GM19240 (cell line): ENCODE measurements around the gene CC2D1A.
"Not testable (repeated sequence)": the region's sequence is repeated elsewhere in the genome, so short reads cannot be mapped to it uniquely, and the experiment has no call there.

Source experiments
- DNase-seq: peaks from one replicate; pipeline ENCODE4 v3.0.0; 2011; ENCODE audit warnings: low spot score; ENCODE audit not compliant: insufficient read length

The CC2D1A gene

GRCh38 chr19:13960863-13961784 is 55.1 kb downstream of the CC2D1A start:
- no peak for DNase-seq

- DNase-seq: no peak
Observed at GRCh38 chr19:13961826-13962698, 56.1 kb downstream of the CC2D1A start.

GRCh38 chr19:13962699-13963602 is 57.0 kb downstream of the CC2D1A start:
- no peak for DNase-seq

GRCh38 chr19:13963603-13964105 is 57.7 kb downstream of the CC2D1A start:
- no peak for DNase-seq

- DNase-seq: no peak
Observed at GRCh38 chr19:13964776-13965175, 58.8 kb downstream of the CC2D1A start.

GRCh38 chr19:13965377-13965896 is 59.4 kb downstream of the CC2D1A start:
- DNase-seq: no peak

GRCh38 chr19:13965926-13966683 is 60.1 kb downstream of the CC2D1A start:
- DNase-seq: no peak

- DNase-seq: no peak
Observed at GRCh38 chr19:13966684-13967128, 60.7 kb downstream of the CC2D1A start.

- not testable (repeated sequence) for DNase-seq
Observed at GRCh38 chr19:13967206-13967605, 61.2 kb downstream of the CC2D1A start.

GRCh38 chr19:13968383-13968935 is 62.5 kb downstream of the CC2D1A start:
- DNase-seq: no peak

- no peak for DNase-seq
Observed at GRCh38 chr19:13968999-13969398, 63.0 kb downstream of the CC2D1A start.

- no peak for DNase-seq
Observed at GRCh38 chr19:13969897-13970296, 63.9 kb downstream of the CC2D1A start.

- not testable (repeated sequence) for DNase-seq
Observed at GRCh38 chr19:13971868-13972267, 65.9 kb downstream of the CC2D1A start.

- DNase-seq: no peak
Observed at GRCh38 chr19:13972368-13973155, 66.6 kb downstream of the CC2D1A start.

- DNase-seq: not testable (repeated sequence)
Observed at GRCh38 chr19:13973479-13973878, 67.5 kb downstream of the CC2D1A start.

- DNase-seq: no peak
Observed at GRCh38 chr19:13974073-13974472, 68.1 kb downstream of the CC2D1A start.

GRCh38 chr19:13975870-13976269 is 69.9 kb downstream of the CC2D1A start:
- DNase-seq: no peak

- no peak for DNase-seq
Observed at GRCh38 chr19:13976446-13976845, 70.4 kb downstream of the CC2D1A start.

- DNase-seq: no peak
Observed at GRCh38 chr19:13977803-13978202, 71.8 kb downstream of the CC2D1A start.
